ENCODE measurements around the gene CRACDL.

CRACDL gene

DNA sequence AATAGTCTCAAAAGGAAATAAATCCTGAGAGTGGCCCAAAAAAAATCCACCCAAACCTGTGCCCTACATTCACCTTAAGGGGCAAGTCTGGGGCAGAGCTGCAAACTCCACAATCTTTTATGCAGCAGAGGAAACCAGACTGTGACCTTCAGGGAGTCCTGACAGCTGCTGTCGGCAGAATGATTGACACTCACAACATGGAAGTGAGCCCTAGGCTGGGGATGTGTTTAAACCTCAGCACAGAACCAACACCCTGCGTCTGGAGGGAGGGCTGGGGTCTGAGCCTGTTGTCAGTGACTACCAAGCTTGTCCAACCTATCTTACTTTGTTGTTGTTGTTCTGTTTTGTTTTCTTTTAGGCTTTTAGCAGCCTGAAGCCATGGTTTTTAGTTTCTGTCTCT, 39.6 kb downstream of the CRACDL start:
- no peak for DNase-seq (ENCODE audit: low read depth)
- no peak overlapping the region for H3K4me3 ChIP-seq (ENCODE audit: low read depth, low read length)
- TF ChIP-seq, protein P1, sequence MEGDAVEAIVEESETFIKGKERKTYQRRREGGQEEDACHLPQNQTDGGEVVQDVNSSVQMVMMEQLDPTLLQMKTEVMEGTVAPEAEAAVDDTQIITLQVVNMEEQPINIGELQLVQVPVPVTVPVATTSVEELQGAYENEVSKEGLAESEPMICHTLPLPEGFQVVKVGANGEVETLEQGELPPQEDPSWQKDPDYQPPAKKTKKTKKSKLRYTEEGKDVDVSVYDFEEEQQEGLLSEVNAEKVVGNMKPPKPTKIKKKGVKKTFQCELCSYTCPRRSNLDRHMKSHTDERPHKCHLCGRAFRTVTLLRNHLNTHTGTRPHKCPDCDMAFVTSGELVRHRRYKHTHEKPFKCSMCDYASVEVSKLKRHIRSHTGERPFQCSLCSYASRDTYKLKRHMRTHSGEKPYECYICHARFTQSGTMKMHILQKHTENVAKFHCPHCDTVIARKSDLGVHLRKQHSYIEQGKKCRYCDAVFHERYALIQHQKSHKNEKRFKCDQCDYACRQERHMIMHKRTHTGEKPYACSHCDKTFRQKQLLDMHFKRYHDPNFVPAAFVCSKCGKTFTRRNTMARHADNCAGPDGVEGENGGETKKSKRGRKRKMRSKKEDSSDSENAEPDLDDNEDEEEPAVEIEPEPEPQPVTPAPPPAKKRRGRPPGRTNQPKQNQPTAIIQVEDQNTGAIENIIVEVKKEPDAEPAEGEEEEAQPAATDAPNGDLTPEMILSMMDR (IDR thresholded peaks at IDR 0.05; ENCODE audit: insufficient read depth, low read depth, low read length, missing control alignments): no peak

DNA sequence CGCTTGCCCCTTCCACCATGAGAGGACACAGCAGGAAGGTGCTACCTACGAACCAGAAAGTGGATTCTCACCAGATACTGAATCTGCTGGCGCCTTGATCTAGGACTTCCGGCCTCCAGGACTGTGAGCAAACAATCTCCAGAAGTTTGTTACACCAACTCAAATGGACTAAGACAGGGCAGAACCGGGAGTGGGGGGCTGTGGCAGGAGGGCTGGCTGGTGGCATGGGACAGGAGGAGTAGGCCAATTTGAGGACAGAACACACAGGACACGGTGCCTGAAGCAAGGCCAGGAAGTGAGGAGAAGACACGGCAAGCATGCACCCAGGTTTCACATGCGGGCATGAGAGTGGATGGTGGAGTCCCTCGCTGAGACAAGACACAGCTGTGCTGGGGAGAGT, 40.1 kb downstream of the CRACDL start:
- no peak overlapping the region for H3K4me3 ChIP-seq (ENCODE audit: low read depth, low read length)
- TF ChIP-seq, protein P1 (IDR thresholded peaks at IDR 0.05; ENCODE audit: insufficient read depth, low read depth, low read length, missing control alignments): no peak
- no peak for DNase-seq (ENCODE audit: low read depth)

DNA sequence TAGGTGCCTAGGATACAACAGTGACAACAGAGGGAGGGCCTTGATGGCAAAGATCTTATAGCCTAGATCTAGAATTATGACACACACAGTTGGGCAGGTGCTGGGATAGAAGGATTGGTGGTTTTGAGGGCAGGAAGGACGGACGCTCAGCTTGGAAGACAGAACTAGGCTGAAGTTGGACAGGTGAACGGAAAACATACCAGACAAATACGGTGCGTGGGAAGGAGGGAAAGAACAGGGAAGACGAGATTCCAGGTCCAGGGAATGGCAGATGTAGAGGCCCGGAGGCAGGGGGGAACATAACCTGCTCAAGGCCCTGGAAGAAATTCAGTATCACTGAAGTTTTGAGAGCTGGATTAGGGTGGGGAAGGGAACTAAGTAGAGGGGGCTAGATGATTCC, 40.8 kb downstream of the CRACDL start:
- no peak overlapping the region for H3K4me3 ChIP-seq (ENCODE audit: low read depth, low read length)
- DNase-seq (ENCODE audit: low read depth): no peak
- TF ChIP-seq, protein P1 (IDR thresholded peaks at IDR 0.05; ENCODE audit: insufficient read depth, low read depth, low read length, missing control alignments): no peak

DNA sequence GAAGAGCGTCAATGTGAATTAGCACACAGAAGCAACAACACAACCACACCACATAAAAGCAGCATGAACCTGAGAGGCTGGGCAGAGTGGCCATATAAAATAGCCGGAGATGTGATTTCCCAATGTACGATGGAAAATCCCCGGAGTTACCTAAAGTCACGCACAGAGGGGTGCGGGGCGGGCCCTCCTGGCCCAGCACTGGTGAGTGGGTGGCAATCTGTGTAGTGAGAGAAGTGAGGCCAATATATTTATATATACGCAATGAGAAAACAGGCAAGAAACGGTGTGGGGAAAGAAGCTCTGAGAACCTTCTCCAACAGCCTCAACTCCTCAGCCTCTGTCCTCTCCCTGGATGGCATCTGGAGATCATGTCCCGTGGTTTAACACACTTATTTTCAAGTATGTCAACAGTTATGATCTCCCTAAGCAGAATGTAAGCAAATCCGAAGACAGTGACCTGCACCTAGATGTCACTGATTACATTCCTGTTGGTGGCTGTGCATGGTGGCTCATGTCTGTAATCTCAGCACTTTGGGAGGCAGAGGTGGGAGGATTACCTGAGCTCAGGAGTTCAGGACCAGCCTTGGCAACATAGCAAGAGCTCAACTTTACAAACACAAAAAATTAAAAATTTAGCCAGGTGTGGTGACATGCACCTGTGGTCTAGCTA, 41.6 kb downstream of the CRACDL start:
- H3K4me3 ChIP-seq (ENCODE audit: low read depth, low read length): no peak overlapping the region
- TF ChIP-seq, protein P1 (IDR thresholded peaks at IDR 0.05; ENCODE audit: insufficient read depth, low read depth, low read length, missing control alignments): no peak
- DNase-seq (ENCODE audit: low read depth): no peak

DNA sequence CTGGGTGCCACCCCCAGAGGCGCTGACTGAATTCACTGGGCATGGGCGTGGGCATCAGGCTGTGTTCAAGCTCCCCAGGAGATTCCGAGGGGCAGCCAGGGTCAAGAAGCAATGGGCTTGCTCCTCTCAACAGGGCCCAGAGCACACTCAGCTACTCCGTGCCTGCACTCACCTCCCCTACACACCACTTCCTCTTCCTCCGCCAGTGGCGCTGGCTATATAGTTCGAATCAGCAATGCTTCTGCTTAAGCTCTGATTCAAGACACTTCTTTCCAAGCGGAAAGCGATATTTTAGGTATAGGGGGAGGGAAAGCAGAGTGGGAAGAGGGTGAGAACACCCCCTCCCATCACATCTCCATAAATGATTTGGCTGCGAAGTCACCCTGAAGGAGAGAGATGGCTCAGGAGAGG, 42.1 kb downstream of the CRACDL start:
- no peak for DNase-seq (ENCODE audit: low read depth)
- TF ChIP-seq, protein P1 (IDR thresholded peaks at IDR 0.05; ENCODE audit: insufficient read depth, low read depth, low read length, missing control alignments): no peak
- H3K4me3 ChIP-seq (ENCODE audit: low read depth, low read length): no peak overlapping the region

DNA sequence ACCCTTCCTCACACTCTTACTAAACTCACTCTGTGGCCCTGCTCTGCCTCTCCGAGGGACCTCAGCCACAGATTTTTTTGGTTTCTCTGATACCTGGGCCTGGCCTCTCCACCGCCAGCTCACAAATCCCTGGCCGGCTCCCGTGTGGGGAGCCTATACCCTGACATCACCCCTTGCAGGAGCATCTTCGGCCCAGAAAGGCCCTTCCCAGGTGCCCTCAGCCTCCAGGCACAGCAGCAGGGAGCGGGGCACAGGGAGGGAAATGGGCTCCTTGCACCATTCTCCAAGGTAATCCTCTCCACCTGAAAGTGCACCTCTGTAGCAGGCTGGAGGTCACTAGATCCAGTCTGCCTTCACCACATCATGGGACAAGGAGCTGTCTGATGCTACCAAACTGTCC, 43.2 kb downstream of the CRACDL start:
- TF ChIP-seq, protein P1 (IDR thresholded peaks at IDR 0.05; ENCODE audit: insufficient read depth, low read depth, low read length, missing control alignments): no peak
- H3K4me3 ChIP-seq (ENCODE audit: low read depth, low read length): no peak overlapping the region
- DNase-seq (ENCODE audit: low read depth): no peak

DNA sequence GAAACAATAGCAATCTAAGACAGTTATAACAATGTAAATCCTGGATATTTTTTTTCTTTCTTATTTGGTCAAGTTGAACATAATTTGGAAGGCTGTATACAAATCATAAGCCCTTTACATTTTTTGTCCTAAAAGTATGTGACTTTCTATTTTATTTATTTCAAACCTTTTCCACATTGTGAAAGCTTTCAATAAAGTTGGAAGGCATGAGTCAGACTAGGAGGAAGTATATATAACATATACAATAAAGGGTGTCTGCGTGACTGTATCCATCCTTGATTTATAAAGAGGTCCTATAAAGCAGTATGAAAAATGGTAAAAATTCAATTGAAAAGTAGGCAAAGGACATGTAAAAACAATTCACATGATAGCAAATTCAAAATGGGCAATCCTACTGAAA, 44.4 kb downstream of the CRACDL start:
- DNase-seq (ENCODE audit: low read depth): no peak
- no peak overlapping the region for H3K4me3 ChIP-seq (ENCODE audit: low read depth, low read length)

More for the DNA sequence above, 44.4 kb downstream of the CRACDL start:
- TF ChIP-seq, protein P1 (IDR thresholded peaks at IDR 0.05; ENCODE audit: insufficient read depth, low read depth, low read length, missing control alignments): no peak

Measured in GM12865 (cell line).